ENCODE results near the gene DSG1.
"Not testable (repeated sequence)": the region's sequence is repeated elsewhere in the genome, so short reads cannot be mapped to it uniquely, and the experiment has no call there.

The DSG1 gene

GRCh38 chr18:31317860-31318259 is at the start of gene DSG1:
Gene DSG1 (plus strand): TSS chr18:31318160. CDS start chr18:31318301, 141 bp downstream.
- no peak for TF ChIP-seq ZNF274 (IDR thresholded peaks at IDR 0.05; ENCODE audit: low read depth, low read length)
- H3K4me3 ChIP-seq (ENCODE audit: low read length) = no peak within 1 kb of the TSS

DNA sequence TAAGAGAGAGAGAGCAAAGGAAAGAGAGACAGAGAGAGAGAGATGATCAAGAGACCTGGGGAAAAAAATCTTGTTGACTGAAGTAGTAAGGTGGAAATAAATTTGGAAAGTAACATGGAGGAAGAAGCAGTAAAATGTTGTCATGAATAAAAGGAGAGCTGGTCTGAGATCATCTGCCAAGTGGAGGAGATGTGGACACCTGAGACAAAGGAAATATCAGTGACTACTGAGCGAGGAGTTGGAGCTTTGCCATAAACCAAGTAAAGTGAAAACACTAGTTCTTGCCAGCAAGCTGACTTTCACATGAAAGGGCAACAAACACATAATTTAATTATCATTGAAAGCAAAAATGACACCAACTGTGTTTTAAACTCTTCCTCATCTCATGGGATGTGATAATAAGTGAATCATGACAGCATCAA is 49.0 kb upstream of the DSG1 start:
- no peak for TF ChIP-seq ZNF274 (IDR thresholded peaks at IDR 0.05; ENCODE audit: low read depth, low read length)
- H3K4me3 ChIP-seq (ENCODE audit: low read length) = no peak overlapping the region; the same call in 1 of the 2 replicates

DNA sequence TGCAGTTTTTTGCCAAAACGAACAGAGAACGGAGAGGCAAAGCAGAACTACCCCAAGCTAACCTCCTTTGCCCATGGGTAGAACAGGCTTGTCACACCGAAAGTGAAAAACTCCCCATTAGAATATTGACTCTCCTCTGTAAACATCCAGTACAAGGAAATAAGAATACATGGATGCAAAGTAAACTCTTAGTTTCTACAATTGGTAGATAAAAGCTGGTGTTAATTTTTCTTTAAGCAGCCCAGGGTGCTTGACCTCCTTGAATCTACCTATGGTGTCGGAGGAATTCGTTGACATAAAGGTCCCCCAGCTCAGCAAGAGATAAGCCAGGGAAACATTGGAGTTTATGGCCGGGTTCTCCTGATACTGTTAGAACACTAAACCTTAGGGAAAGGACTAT is 48.4 kb upstream of the DSG1 start:
- TF ChIP-seq ZNF274 (IDR thresholded peaks at IDR 0.05; ENCODE audit: low read depth, low read length) = no peak
- no peak overlapping the region for H3K4me3 ChIP-seq (ENCODE audit: low read length)

DNA sequence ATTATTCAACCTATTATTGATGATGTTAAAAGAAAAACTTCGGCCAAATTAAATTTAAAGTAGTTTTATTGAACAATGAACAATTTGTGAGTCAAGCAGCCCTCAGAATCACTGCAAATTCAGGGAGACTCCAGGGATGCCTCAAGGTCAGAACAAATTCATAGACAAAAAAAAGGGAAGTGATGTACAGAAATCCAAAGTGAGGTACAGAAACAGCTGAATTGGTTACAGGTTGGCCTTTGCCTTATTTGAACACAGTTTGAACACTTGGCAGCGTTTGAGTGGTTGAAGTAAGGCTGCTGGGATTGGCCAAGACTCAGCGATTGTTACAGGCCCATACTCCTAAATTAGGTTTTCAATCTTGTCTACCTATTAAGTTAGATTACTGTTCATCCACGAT is 47.4 kb upstream of the DSG1 start:
- no peak for TF ChIP-seq ZNF274 (IDR thresholded peaks at IDR 0.05; ENCODE audit: low read depth, low read length)
- H3K4me3 ChIP-seq (ENCODE audit: low read length) = no peak overlapping the region

DNA sequence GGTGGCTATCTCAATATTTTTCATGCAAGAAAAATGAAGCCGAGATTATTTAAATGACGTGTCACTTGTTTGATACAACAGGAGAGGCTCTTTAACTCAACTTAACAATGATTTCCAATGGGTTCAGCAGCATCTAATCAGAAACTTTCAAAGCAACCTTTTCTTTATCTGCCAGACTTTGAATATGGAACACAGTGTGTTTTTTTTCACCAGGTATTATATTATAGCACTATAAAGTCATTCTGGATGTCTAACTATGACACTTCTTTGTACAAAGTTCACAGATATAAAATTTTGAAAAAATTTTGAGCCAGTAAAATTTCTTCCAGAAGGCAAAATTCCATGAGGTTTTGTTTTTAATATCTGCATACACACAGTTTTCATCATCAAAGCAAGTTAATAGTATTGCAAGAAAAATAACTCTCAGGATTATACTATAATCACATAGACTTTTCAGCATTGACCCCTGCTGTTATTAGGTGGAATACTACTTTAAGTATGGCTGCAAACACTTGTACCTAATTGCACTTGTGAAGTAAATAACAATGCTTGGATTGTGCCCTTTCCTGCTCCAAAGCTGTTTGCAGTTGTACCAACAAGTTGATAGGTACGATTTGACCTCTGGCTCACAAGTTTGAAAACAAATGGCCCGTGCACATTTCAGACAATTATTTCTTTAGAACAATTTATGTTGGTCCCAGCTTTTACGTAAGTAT is 44.0 kb upstream of the DSG1 start:
- TF ChIP-seq ZNF274 (IDR thresholded peaks at IDR 0.05; ENCODE audit: low read depth, low read length) = no peak
- no peak overlapping the region for H3K4me3 ChIP-seq (ENCODE audit: low read length)

DNA sequence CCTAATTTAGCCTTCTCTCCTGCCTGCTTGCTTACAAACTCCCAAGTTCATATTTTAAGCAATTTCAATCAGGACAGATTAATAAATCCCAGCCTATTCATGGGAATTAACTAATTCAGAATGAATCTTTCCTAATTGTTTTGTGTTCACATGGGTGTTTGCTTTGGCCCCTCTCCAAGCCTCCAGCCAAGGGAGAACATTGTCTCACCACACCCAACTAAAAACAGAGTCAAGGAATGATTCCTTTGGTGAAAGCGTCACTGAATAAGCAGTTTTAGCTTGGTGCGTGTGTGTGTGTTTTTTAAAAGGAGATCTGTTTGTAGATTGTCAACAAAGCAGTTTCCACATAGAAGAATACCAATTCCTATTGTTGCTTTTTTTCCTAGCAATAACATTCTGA is 43.0 kb upstream of the DSG1 start:
- no peak for TF ChIP-seq ZNF274 (IDR thresholded peaks at IDR 0.05; ENCODE audit: low read depth, low read length)
- no peak overlapping the region for H3K4me3 ChIP-seq (ENCODE audit: low read length)

DNA sequence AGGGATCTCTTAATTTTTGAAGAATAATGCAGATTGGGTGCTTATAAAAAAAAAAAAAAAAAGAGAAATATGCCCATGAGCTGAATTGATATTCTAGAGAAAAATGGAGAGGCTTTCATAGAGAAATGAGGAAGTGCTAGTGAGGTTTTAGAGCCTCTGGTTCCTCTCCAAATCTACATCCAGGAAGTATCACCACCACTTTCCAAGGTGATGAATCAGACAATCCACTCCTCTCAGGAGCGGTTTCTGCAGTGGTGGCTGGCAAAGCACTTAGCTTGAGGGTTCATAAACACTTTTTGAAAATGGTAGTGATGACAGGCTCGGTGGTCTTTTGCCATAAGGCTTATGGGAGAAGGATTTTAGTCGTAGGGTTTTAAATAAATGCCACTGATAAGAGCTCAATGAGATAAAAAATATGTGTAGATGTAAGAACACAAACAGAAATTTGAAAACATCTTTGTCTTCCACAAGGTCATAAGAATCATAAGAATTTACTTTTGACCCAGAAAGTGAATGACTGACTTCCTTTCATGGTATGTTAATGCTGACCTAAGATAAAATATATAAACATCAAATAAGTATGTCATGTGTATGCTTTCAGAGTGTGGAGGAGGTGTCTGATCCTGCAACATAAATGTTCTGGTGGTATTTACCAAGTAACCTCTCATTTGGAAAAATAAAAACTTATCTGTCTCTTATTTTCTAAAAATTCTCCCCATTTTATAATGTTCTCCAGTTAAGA is 42.1 kb upstream of the DSG1 start:
- no peak for TF ChIP-seq ZNF274 (IDR thresholded peaks at IDR 0.05; ENCODE audit: low read depth, low read length)
- no peak overlapping the region for H3K4me3 ChIP-seq (ENCODE audit: low read length)

DNA sequence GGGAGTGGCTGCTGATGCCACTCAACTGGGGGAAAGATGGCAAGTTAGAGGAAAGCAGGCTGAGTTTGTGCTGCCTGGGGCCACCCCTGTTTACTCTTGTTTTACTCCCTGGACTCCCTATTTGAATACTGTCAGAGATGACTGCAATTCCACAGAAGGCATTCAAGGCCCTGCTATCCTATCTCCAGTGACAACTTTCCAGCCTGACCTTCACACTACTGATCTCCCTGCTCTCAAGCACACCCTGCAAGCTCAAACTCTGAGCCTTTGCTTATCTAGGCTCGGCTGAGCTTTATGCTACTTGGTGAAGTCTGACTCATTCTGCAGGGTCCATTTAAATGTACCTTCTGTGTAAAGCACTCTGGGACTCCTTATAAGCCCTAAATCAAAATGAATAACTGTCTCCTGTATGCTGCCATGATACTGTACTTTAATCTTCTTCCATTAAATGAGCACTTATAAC is 39.3 kb upstream of the DSG1 start:
- TF ChIP-seq ZNF274 (IDR thresholded peaks at IDR 0.05; ENCODE audit: low read depth, low read length) = no peak
- no peak overlapping the region for H3K4me3 ChIP-seq (ENCODE audit: low read length)

DNA sequence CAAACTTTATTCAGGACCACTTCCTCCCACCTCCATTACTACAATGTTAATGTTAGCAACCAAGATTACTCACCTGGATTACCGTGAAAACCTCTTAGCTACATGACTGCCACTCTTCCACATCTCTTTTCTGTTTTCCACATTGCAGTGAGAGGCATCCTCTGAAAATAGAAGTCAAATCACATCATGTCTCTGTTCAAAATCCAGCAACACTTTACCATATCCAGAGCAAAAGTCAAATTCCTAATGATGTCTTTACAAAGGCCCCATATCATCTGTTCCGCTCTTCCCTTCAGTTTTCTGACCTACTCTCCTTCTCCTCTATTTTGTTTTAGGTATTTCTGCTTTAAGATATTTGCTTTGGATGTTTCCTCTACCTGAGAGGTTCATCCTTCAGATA is 37.5 kb upstream of the DSG1 start:
- no peak overlapping the region for H3K4me3 ChIP-seq (ENCODE audit: low read length)
- TF ChIP-seq ZNF274 (IDR thresholded peaks at IDR 0.05; ENCODE audit: low read depth, low read length) = no peak

GRCh38 chr18:31281437-31281836 is 36.5 kb upstream of the DSG1 start:
- no peak overlapping the region for H3K4me3 ChIP-seq (ENCODE audit: low read length)
- TF ChIP-seq ZNF274 (IDR thresholded peaks at IDR 0.05; ENCODE audit: low read depth, low read length) = no peak

DNA sequence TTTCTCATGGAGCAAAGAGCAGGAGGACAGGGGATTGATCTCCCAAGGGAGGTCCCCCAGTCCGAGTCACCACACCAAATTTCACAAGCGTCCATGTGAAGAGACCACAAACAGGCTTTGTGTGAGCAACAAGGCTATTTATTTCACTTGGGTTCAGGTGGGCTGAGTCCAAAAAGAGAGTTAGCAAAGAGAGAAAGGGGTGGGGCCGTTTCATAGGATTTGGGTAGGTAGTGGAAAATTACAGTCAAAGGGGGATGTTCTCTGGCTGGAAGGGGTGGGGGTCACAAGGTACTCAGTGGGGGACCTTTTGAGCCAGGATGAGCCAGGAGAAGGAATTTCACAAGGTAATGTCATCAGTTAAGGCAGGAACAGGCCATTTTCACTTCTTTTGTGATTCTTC is 28.5 kb upstream of the DSG1 start:
- not testable (repeated sequence) for H3K4me3 ChIP-seq (ENCODE audit: low read length)

DNA sequence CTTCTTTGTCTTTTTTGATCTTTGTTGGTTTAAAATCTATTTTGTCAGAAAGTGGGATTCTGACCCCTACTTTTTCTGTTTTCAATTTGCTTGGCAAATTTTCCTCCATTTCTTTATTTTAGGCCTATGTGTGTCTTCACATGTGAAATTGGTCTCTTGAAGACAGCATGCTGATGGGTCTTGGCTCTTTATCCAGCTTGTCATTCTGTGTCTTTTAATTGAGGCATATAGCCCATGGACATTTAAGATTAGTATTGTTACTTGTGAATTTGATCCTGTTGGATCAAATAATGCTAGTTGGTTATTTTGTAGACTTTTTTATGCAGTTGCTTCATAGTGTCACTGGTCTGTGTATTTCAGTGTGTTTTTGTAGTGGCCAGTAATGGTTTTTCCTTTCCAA is 26.3 kb upstream of the DSG1 start:
- H3K4me3 ChIP-seq (ENCODE audit: low read length) = no peak overlapping the region
- no peak for TF ChIP-seq ZNF274 (IDR thresholded peaks at IDR 0.05; ENCODE audit: low read depth, low read length)

DNA sequence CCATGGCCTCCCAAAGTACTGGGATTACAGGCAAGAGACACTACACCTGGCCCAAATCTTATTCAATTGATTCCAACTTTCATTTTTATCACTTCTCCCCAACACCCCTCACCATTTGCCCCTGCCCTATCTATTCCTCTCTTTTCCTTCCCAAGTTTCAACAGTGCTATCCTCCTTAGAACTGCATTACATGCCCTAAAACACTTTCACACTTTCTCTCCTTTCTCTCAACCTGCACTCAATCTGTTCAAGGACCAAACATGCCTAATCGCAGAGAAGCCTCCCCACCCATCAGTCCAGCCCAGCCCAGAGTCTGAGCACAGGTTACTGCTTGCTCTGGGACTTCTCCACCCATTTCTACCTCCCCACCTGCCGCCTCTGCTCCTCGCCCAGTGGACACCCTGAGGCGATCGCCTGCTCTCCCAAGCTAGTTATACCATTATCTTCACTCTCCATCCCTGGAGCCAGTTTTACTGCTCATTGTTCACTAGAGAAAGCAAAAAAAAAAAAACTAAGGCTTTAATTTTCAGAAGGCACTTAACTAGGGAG is 23.7 kb upstream of the DSG1 start:
- no peak overlapping the region for H3K4me3 ChIP-seq (ENCODE audit: low read length)
- no peak for TF ChIP-seq ZNF274 (IDR thresholded peaks at IDR 0.05; ENCODE audit: low read depth, low read length)

DNA sequence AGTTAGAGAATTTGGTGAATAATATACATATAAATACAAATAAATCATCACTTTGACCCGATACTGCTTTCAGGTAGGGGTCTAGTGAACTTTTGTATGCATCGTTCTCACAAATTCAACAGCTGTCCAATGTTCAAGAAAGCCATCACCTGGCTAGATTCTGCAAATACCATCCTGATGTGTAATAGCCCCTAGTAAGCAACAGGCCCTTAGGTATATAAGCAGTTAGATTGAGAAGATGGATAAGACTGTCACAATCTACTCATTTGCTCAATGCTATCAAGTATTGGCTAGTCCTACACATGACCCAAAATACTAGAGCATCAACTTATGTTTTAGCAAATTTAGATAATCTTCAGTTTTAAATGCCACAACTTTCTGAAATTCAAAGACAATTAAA is 20.7 kb upstream of the DSG1 start:
- no peak for TF ChIP-seq ZNF274 (IDR thresholded peaks at IDR 0.05; ENCODE audit: low read depth, low read length)
- no peak overlapping the region for H3K4me3 ChIP-seq (ENCODE audit: low read length)

GRCh38 chr18:31301201-31301655 is 16.7 kb upstream of the DSG1 start:
- H3K4me3 ChIP-seq (ENCODE audit: low read length) = no peak overlapping the region
- no peak for TF ChIP-seq ZNF274 (IDR thresholded peaks at IDR 0.05; ENCODE audit: low read depth, low read length)
